ENCODE measurements around the gene MCL1.

DNA sequence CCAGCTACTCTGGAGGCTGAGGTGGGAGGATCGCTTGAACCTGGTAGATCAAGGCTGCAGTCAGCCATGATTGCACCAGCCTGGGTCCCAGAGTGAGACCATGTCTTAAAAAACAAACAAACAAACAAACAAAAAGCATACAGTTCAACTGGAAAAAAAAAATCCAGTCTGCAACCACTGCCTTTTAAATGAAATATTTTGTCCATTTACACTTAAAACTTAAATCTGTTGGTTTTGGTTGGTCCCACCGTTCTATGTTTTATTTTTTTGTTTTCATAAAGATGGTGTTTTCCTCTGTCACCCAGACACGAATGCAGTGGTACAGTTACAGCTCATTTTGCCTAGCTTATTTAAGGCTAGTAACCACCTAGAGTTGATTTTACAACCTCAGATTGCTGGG is 54.1 kb downstream of the MCL1 start:
- TF ChIP-seq, protein P1, sequence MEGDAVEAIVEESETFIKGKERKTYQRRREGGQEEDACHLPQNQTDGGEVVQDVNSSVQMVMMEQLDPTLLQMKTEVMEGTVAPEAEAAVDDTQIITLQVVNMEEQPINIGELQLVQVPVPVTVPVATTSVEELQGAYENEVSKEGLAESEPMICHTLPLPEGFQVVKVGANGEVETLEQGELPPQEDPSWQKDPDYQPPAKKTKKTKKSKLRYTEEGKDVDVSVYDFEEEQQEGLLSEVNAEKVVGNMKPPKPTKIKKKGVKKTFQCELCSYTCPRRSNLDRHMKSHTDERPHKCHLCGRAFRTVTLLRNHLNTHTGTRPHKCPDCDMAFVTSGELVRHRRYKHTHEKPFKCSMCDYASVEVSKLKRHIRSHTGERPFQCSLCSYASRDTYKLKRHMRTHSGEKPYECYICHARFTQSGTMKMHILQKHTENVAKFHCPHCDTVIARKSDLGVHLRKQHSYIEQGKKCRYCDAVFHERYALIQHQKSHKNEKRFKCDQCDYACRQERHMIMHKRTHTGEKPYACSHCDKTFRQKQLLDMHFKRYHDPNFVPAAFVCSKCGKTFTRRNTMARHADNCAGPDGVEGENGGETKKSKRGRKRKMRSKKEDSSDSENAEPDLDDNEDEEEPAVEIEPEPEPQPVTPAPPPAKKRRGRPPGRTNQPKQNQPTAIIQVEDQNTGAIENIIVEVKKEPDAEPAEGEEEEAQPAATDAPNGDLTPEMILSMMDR (IDR thresholded peaks at IDR 0.05) = no peak
- no peak for TF ChIP-seq TCF7L2 (IDR thresholded peaks at IDR 0.05; ENCODE audit: low read depth, low read length)
- no peak for TF ChIP-seq POLR2AphosphoS5 (IDR thresholded peaks at IDR 0.05; ENCODE audit: low read depth, low read length)
- TF ChIP-seq REST (IDR thresholded peaks at IDR 0.05; ENCODE audit: insufficient read depth in 1 of 2, low read depth in 2 of 2, low read length in 1 of 2) = no peak
- no peak for TF ChIP-seq SIN3A (IDR thresholded peaks at IDR 0.05; ENCODE audit: borderline replicate concordance, insufficient read depth, low read depth, low read length)

All from Panc1 (cell line).